HepG2 (cell line): Measurements from ENCODE around the gene CGNL1. TPM values are rescaled to one million over a fixed set of nuclear protein-coding genes. Genes with fewer than 3 reads are reported as not detected.

Source experiments
- ETV6 ChIP-seq: sonication (generic); formaldehyde crosslinking; conservative IDR thresholded peaks from 2 replicates; pipeline ENCODE4 v1.4.0; 2020; ENCODE audit warnings: missing genetic modification reagents
- FOXK1 ChIP-seq: sonication (generic); formaldehyde crosslinking; IDR thresholded peaks from 2 replicates; pipeline ENCODE4 v1.4.0; 2020; ENCODE audit warnings: low read depth, missing genetic modification reagents, borderline replicate concordance
- GLI4 ChIP-seq: sonication (generic); formaldehyde crosslinking; IDR thresholded peaks from 2 replicates; pipeline ENCODE4 v1.5.1; 2020; ENCODE audit warnings: missing genetic modification reagents, mild to moderate bottlenecking, moderate library complexity, borderline replicate concordance
- HOXA9 ChIP-seq: sonication (generic); formaldehyde crosslinking; IDR thresholded peaks from 2 replicates; pipeline ENCODE4 v1.8.1; 2022; ENCODE audit warnings: missing genetic modification reagents, mild to moderate bottlenecking, moderate library complexity, borderline replicate concordance
- ISL2 ChIP-seq: sonication (generic); formaldehyde crosslinking; IDR thresholded peaks from 2 replicates; pipeline ENCODE4 v1.5.0; 2020; ENCODE audit warnings: missing genetic modification reagents
- MTA1 ChIP-seq: sonication (generic); formaldehyde crosslinking; IDR thresholded peaks from 2 replicates; pipeline ENCODE4 v1.4.0; 2020; ENCODE audit warnings: missing genetic modification reagents, mild to moderate bottlenecking, borderline replicate concordance
- PHF8 ChIP-seq: sonication (generic); formaldehyde crosslinking; IDR thresholded peaks from 2 replicates; pipeline ENCODE4 v1.5.0; 2020; ENCODE audit warnings: missing genetic modification reagents
- PITX1 ChIP-seq: sonication (generic); formaldehyde crosslinking; IDR thresholded peaks from 2 replicates; pipeline ENCODE4 v1.5.1; 2020; ENCODE audit warnings: mild to moderate bottlenecking, missing genetic modification reagents
- SCMH1 ChIP-seq: sonication (generic); formaldehyde crosslinking; IDR thresholded peaks from 2 replicates; pipeline ENCODE4 v1.9.0; 2021; ENCODE audit warnings: missing genetic modification reagents, mild to moderate bottlenecking, borderline replicate concordance
- TFDP2 ChIP-seq: sonication (generic); formaldehyde crosslinking; IDR thresholded peaks from 2 replicates; pipeline ENCODE4 v1.4.0; 2020; ENCODE audit warnings: missing genetic modification reagents
- TP53 ChIP-seq: sonication (generic); formaldehyde crosslinking; conservative IDR thresholded peaks from 2 replicates; pipeline ENCODE4 v1.4.0; 2020; ENCODE audit warnings: missing genetic modification reagents
- ZBTB43 ChIP-seq: sonication (generic); formaldehyde crosslinking; conservative IDR thresholded peaks from 2 replicates; pipeline ENCODE4 v1.4.0; 2020; ENCODE audit warnings: missing genetic modification reagents
- ZBTB7B ChIP-seq: sonication (generic); formaldehyde crosslinking; IDR thresholded peaks from 2 replicates; pipeline ENCODE4 v1.4.0; 2020; ENCODE audit warnings: missing genetic modification reagents
- ZNF101 ChIP-seq: sonication (generic); formaldehyde crosslinking; IDR thresholded peaks from 2 replicates; pipeline ENCODE4 v1.4.0; 2020; ENCODE audit warnings: mild to moderate bottlenecking, low read depth, missing genetic modification reagents, borderline replicate concordance
- ZSCAN22 ChIP-seq: sonication (generic); formaldehyde crosslinking; IDR thresholded peaks from 2 replicates; pipeline ENCODE4 v1.4.0; 2020; ENCODE audit warnings: mild to moderate bottlenecking, missing genetic modification reagents
- polyA plus RNA-seq, 8 experiments: library from polyadenylated mRNA; depleted of rRNA in 3 of 8; stranded (reverse) in 7 of 8; unstranded in 1 of 8; fragments of >200 nt; fragmentation: Illumina TruSeq in 4 of 8; extraction: Trizol in 4 of 8; gene quantifications; 2 replicates each; pipeline versions ENCODE4 v1.2.1 to v1.2.3, GENCODE V29; 2011 to 2016; ENCODE audit warnings: low read depth in 4 of 8, missing spikeins in 1 of 8, mixed read lengths in 1 of 8; ENCODE audit not compliant: insufficient read depth in 1 of 8
- total RNA-seq, 5 experiments: library from RNA; depleted of rRNA; stranded (reverse); fragments of >200 nt; fragmentation: Illumina TruSeq; extraction: Trizol; gene quantifications; 2 replicates each; pipeline ENCODE4 v1.2.3, GENCODE V29; 2016; ENCODE audit warnings: low read depth in 1 of 5
- TF ChIP-seq, protein P1 (sequence below): sonication (generic); formaldehyde crosslinking; IDR thresholded peaks from 2 replicates; pipeline ENCODE4 v1.5.1; 2020; ENCODE audit warnings: missing genetic modification reagents, mild to moderate bottlenecking, borderline replicate concordance
- TF ChIP-seq, protein P2 (sequence below): sonication (generic); formaldehyde crosslinking; IDR thresholded peaks from one replicate; pipeline ENCODE4 v1.5.1; 2020; ENCODE audit warnings: mild to moderate bottlenecking, missing genetic modification reagents; ENCODE audit errors: not compliant biosample characterization

The CGNL1 gene
- total and polyA plus RNA-seq, 2 of the 13 experiments (the other 11 are each of a cell fraction or from before 2014, with no cell fraction given): 5.6 to 15.6 TPM

DNA sequence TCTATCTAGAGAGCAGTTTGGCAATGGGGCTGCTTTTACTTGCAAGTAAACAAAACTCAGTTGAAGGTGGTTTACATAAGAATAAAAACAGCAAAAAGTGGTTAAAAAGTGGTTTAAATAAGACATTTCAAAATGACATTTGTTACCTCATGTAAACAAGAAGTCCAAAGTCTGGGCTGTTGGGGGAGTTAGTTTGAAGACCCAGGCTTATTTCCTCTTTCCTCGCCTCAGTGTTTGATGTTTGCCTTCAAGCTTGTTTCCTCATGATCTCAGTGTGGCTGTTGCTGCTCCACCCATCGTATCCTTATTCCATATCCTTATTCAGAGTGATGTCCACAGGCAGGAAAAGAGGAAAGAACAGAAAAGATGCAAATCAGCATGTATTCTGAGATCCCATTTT lies 15.2 kb downstream of the CGNL1 start (continued):
- TF ChIP-seq TFDP2 (CRISPR knock-in tag) (no peak), ETV6 (CRISPR knock-in tag) (no peak), ZNF101 (no peak), FOXK1 (CRISPR knock-in tag) (peak; percentile 27; the same call in 1 of the 2 replicates), ZSCAN22 (CRISPR knock-in tag) (no peak), ZBTB7B (CRISPR knock-in tag) (no peak), ZBTB43 (no peak), PHF8 (no peak), TP53 (CRISPR knock-in tag) (no peak), MTA1 (CRISPR knock-in tag) (no peak), GLI4 (no peak), PITX1 (peak; percentile 20; the same call in 1 of the 2 replicates), SCMH1 (CRISPR knock-in tag) (no peak), ISL2 (CRISPR knock-in tag) (0 out of 2 replicates have a peak, but pooled peaks have one; percentile 15), HOXA9 (CRISPR knock-in tag) (no peak)
- TF ChIP-seq, protein P1, sequence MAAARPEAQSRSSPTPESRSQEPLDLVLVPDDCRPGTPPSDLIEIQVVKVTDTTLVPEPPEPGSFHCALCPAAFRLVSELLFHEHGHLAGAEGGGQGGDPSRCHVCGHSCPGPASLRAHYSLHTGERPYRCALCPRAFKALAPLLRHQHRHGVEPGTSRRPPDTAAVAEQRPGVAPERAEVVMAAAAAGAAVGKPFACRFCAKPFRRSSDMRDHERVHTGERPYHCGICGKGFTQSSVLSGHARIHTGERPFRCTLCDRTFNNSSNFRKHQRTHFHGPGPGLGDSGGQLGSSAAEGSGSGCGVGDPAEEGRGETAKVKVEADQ: no peak
- TF ChIP-seq, protein P2, sequence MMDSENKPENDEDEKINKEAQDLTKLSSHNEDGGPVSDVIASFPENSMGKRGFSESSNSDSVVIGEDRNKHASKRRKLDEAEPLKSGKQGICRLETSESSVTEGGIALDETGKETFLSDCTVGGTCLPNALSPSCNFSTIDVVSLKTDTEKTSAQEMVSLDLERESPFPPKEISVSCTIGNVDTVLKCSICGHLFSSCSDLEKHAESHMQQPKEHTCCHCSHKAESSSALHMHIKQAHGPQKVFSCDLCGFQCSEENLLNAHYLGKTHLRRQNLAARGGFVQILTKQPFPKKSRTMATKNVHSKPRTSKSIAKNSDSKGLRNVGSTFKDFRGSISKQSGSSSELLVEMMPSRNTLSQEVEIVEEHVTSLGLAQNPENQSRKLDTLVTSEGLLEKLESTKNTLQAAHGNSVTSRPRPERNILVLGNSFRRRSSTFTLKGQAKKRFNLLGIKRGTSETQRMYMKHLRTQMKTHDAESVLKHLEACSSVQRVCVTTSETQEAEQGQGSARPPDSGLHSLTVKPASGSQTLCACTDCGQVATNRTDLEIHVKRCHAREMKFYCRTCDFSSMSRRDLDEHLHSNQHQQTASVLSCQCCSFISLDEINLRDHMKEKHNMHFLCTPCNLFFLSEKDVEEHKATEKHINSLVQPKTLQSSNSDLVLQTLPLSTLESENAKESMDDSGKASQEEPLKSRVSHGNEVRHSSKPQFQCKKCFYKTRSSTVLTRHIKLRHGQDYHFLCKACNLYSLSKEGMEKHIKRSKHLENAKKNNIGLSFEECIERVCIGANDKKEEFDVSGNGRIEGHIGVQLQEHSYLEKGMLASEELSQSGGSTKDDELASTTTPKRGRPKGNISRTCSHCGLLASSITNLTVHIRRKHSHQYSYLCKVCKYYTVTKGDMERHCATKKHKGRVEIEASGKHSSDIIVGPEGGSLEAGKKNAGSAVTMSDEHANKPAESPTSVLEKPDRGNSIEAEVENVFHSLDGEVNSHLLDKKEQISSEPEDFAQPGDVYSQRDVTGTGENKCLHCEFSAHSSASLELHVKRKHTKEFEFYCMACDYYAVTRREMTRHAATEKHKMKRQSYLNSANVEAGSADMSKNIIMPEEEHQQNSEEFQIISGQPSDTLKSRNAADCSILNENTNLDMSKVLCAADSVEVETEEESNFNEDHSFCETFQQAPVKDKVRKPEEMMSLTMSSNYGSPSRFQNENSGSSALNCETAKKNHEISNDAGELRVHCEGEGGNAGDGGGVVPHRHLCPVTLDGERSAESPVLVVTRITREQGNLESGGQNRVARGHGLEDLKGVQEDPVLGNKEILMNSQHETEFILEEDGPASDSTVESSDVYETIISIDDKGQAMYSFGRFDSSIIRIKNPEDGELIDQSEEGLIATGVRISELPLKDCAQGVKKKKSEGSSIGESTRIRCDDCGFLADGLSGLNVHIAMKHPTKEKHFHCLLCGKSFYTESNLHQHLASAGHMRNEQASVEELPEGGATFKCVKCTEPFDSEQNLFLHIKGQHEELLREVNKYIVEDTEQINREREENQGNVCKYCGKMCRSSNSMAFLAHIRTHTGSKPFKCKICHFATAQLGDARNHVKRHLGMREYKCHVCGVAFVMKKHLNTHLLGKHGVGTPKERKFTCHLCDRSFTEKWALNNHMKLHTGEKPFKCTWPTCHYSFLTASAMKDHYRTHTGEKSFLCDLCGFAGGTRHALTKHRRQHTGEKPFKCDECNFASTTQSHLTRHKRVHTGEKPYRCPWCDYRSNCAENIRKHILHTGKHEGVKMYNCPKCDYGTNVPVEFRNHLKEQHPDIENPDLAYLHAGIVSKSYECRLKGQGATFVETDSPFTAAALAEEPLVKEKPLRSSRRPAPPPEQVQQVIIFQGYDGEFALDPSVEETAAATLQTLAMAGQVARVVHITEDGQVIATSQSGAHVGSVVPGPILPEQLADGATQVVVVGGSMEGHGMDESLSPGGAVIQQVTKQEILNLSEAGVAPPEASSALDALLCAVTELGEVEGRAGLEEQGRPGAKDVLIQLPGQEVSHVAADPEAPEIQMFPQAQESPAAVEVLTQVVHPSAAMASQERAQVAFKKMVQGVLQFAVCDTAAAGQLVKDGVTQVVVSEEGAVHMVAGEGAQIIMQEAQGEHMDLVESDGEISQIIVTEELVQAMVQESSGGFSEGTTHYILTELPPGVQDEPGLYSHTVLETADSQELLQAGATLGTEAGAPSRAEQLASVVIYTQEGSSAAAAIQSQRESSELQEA (CRISPR knock-in tag): no peak
